WTC11 (cell line): Measurements from ENCODE around the gene MPI. TPM values are rescaled to one million over a fixed set of nuclear protein-coding genes. Genes with fewer than 3 reads are reported as not detected.
A peak's percentile ranks its signal among the peaks of the same experiment; 100 is the strongest.

Experiments used
- ATAC-seq: fragments of 200-7000 bp; cut with Tn5 transposase; 2 replicates; pipeline ENCODE4 v1.10.0; 2021; ENCODE audit warnings: mild to moderate bottlenecking, moderate library complexity
- CTCF ChIA-PET: fragments of 300-600 bp; sonication (Branson Sonifier 250); formaldehyde crosslinking; loops from one replicate; lab custom pipeline; 2021; ENCODE audit warnings: antibody characterized with exemption; lab: Charles Lee
- POLR2A ChIA-PET: fragments of 350-600 bp; sonication (Branson Sonifier 250); formaldehyde crosslinking; loops from one replicate; lab custom pipeline; 2021; ENCODE audit warnings: antibody characterized with exemption; lab: Charles Lee
- DNase-seq: peaks from one replicate; pipeline ENCODE4 v3.0.0; 2021; ENCODE audit warnings: low spot score
- H3K27ac Mint-ChIP-seq: 2 replicates; pipeline ENCODE4 v1.8.0; 2021; ENCODE audit warnings: mixed read lengths
- H3K27me3 Mint-ChIP-seq: 2 replicates; pipeline ENCODE4 v1.8.0; 2021; ENCODE audit warnings: low read depth, mild to moderate bottlenecking, moderate library complexity, mixed read lengths
- H3K36me3 Mint-ChIP-seq: 2 replicates; pipeline ENCODE4 v1.8.0; 2021; ENCODE audit warnings: mixed read lengths
- H3K4me1 Mint-ChIP-seq: 2 replicates; pipeline ENCODE4 v1.8.0; 2022; ENCODE audit warnings: mixed read lengths
- H3K4me3 Mint-ChIP-seq: 2 replicates; pipeline ENCODE4 v1.8.0; 2021; ENCODE audit warnings: mild to moderate bottlenecking, moderate library complexity, mixed read lengths
- H3K9me3 Mint-ChIP-seq: 2 replicates; pipeline ENCODE4 v1.8.0; 2021; ENCODE audit warnings: mixed read lengths
- AR ChIP-seq: fragments of 250-450 bp; sonication (Bioruptor Pico); IDR thresholded peaks from 2 replicates; pipeline ENCODE4 v1.9.0; 2021; ENCODE audit warnings: mild to moderate bottlenecking
- ARID4B ChIP-seq: sonication (generic); formaldehyde crosslinking; IDR thresholded peaks from 2 replicates; pipeline ENCODE4 v1.8.0; 2023; ENCODE audit warnings: missing genetic modification reagents, mild to moderate bottlenecking, borderline replicate concordance
- ATF1 ChIP-seq: sonication (generic); formaldehyde crosslinking; IDR thresholded peaks from 2 replicates; pipeline ENCODE4 v1.8.1; 2023; ENCODE audit warnings: mild to moderate bottlenecking, moderate library complexity, missing genetic modification reagents
- FOXK1 ChIP-seq: sonication (generic); formaldehyde crosslinking; IDR thresholded peaks from 2 replicates; pipeline ENCODE4 v1.8.0; 2022; ENCODE audit warnings: mild to moderate bottlenecking, moderate library complexity, missing genetic modification reagents
- GRHL2 ChIP-seq: fragments of 250-450 bp; sonication (Bioruptor Pico); IDR thresholded peaks from 2 replicates; pipeline ENCODE4 v1.8.0; 2022; ENCODE audit warnings: mild to moderate bottlenecking, moderate library complexity; ENCODE audit not compliant: insufficient replicate concordance, severe bottlenecking
- IRF1 ChIP-seq: sonication (generic); formaldehyde crosslinking; IDR thresholded peaks from 2 replicates; pipeline ENCODE4 v1.8.0; 2023; ENCODE audit warnings: missing genetic modification reagents
- IRF2 ChIP-seq: sonication (generic); formaldehyde crosslinking; IDR thresholded peaks from 2 replicates; pipeline ENCODE4 v1.8.0; 2022; ENCODE audit warnings: low read depth, missing genetic modification reagents, borderline replicate concordance
- KAT7 ChIP-seq: sonication (generic); formaldehyde crosslinking; IDR thresholded peaks from 2 replicates; pipeline ENCODE4 v1.8.1; 2023; ENCODE audit warnings: missing genetic modification reagents, mild to moderate bottlenecking, borderline replicate concordance
- NFE2L1 ChIP-seq: sonication (generic); formaldehyde crosslinking; IDR thresholded peaks from 2 replicates; pipeline ENCODE4 v1.8.1; 2023; ENCODE audit warnings: missing genetic modification reagents
- NR1H2 ChIP-seq: sonication (generic); formaldehyde crosslinking; IDR thresholded peaks from 2 replicates; pipeline ENCODE4 v1.9.0; 2021; ENCODE audit warnings: mild to moderate bottlenecking, moderate library complexity, missing genetic modification reagents
- PRRX2 ChIP-seq: fragments of 250-450 bp; sonication (Bioruptor Pico); IDR thresholded peaks from 2 replicates; pipeline ENCODE4 v1.8.0; 2021; ENCODE audit warnings: mild to moderate bottlenecking
- SOX15 ChIP-seq: fragments of 250-450 bp; sonication (Bioruptor Pico); IDR thresholded peaks from 2 replicates; pipeline ENCODE4 v1.9.0; 2021; ENCODE audit warnings: mild to moderate bottlenecking
- ZNF281 ChIP-seq: sonication (generic); formaldehyde crosslinking; IDR thresholded peaks from 2 replicates; pipeline ENCODE4 v1.8.0; 2023; ENCODE audit warnings: mild to moderate bottlenecking, missing genetic modification reagents
- ZSCAN18 ChIP-seq: fragments of 250-450 bp; sonication (Bioruptor Pico); IDR thresholded peaks from 2 replicates; pipeline ENCODE4 v2.1.2; 2022; ENCODE audit warnings: mild to moderate bottlenecking, moderate library complexity
- total RNA-seq: library from RNA; stranded (reverse); gene quantifications from 3 replicates; pipeline ENCODE4 v1.2.3, GENCODE V29; 2021
- TF ChIP-seq, protein P1 (sequence below): sonication (generic); formaldehyde crosslinking; conservative IDR thresholded peaks from 2 replicates; pipeline ENCODE4 v1.8.1; 2022; ENCODE audit warnings: mild to moderate bottlenecking, missing genetic modification reagents
- TF ChIP-seq, protein P2 (sequence below): fragments of 250-450 bp; sonication (Bioruptor Pico); IDR thresholded peaks from 2 replicates; pipeline ENCODE4 v1.9.0; 2021; ENCODE audit warnings: mild to moderate bottlenecking

The MPI gene
- total RNA-seq, 1 experiment from 2014 or later: 36.3 TPM

GRCh38 chr15:74869726-74870407, 20.0 kb upstream of the MPI start (continued):
- no peak for TF ChIP-seq ZSCAN18 (CRISPR knock-in tag)
- TF ChIP-seq KAT7 (CRISPR knock-in tag): no peak
- TF ChIP-seq SOX15 (CRISPR knock-in tag): no peak
- TF ChIP-seq ARID4B: no peak
- TF ChIP-seq NFE2L1 (CRISPR knock-in tag): no peak
- TF ChIP-seq AR (CRISPR knock-in tag): no peak

DNA sequence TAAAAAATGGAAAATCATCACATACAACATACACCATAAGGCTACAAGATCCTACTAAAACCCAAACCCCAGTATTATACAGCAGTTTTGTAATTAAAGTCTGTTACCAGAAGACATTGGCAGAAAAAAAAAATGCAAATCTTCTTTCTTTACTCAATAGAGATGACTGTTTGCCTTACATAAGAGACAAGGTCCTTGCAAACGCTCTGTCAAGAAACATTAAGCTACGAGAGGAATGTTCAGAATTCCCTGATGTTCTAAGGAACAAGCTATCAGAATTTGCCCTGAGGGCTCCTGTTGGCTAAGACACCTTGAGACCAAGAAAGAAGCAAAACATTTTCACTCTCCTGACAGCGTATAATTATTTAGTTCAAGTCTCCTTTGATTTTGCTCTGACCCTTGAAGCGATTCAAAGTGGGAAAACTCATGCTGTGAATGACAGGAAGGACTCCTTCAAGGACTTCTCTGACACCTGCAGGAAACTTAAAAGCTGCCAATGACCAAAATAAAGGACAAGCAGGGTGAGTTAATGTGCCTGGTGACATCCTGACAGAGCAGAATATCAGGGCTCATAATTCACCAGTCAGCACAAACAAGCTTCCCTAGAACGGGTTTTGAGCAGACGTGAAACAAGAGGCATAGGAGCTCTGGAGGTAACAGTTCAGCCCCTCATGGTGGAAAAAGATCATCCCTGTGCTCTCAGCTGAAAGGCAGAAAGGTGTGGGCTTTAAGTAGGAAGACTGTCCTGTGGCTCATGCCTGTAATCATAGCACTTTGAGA, 19.2 kb upstream of the MPI start:
- Mint-ChIP-seq H3K36me3 (peaks cover 18% of the 10 kb centered on the region), H3K27ac (peak overlapping the region; percentile 85), H3K27me3 (no peaks in the 10 kb centered on the region), H3K4me3 (peak overlapping the region; percentile 93), H3K4me1 (peaks cover 30% of the 10 kb centered on the region), H3K9me3 (peaks cover 6% of the 10 kb centered on the region)
- ChIA-PET CTCF (interaction anchor here (1.1 to 2.2 kb wide), 5 partner anchors 19 to 99 kb away, joined by 3 to 11 read pairs (median 4); partner anchors contain the start of genes CSK, MPI and ULK3), POLR2A (interaction anchor here (1.2 kb wide), 1 partner anchor 28 kb away, joined by 3 read pairs; no protein-coding TSS in a partner anchor)
- no peak for ATAC-seq
- no peak for DNase-seq
- TF ChIP-seq, protein P1, sequence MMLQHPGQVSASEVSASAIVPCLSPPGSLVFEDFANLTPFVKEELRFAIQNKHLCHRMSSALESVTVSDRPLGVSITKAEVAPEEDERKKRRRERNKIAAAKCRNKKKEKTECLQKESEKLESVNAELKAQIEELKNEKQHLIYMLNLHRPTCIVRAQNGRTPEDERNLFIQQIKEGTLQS: no peak
- TF ChIP-seq AR (CRISPR knock-in tag) (no peak), IRF2 (CRISPR knock-in tag) (no peak), FOXK1 (CRISPR knock-in tag) (no peak), IRF1 (CRISPR knock-in tag) (no peak), NR1H2 (CRISPR knock-in tag) (no peak), ATF1 (no peak), ZNF281 (no peak), SOX15 (CRISPR knock-in tag) (no peak), PRRX2 (CRISPR knock-in tag) (no peak), GRHL2 (CRISPR knock-in tag) (no peak)
- TF ChIP-seq, protein P2, sequence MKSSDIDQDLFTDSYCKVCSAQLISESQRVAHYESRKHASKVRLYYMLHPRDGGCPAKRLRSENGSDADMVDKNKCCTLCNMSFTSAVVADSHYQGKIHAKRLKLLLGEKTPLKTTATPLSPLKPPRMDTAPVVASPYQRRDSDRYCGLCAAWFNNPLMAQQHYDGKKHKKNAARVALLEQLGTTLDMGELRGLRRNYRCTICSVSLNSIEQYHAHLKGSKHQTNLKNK (CRISPR knock-in tag): no peak
